ENCODE measurements around the gene KIF1B.

DNA sequence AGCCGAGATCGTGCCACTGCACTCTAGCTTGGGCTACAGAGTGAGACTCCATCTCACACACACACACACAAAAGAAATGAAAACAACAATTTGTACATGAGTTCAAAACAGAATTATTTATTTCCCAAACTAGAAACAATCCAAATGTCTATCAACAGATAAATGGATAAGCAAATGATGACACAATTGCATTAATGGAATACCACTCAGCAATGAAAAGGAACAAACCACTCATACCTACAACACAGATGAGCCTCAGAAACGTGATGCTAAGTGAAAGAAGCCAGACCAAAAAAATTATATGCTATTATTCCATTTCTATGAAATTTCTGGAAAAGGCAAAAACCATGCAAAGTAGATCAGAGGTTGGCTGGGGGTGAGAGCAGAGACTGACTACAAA is 186.5 kb downstream of the KIF1B start:
- TF ChIP-seq, protein P1, sequence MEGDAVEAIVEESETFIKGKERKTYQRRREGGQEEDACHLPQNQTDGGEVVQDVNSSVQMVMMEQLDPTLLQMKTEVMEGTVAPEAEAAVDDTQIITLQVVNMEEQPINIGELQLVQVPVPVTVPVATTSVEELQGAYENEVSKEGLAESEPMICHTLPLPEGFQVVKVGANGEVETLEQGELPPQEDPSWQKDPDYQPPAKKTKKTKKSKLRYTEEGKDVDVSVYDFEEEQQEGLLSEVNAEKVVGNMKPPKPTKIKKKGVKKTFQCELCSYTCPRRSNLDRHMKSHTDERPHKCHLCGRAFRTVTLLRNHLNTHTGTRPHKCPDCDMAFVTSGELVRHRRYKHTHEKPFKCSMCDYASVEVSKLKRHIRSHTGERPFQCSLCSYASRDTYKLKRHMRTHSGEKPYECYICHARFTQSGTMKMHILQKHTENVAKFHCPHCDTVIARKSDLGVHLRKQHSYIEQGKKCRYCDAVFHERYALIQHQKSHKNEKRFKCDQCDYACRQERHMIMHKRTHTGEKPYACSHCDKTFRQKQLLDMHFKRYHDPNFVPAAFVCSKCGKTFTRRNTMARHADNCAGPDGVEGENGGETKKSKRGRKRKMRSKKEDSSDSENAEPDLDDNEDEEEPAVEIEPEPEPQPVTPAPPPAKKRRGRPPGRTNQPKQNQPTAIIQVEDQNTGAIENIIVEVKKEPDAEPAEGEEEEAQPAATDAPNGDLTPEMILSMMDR (IDR thresholded peaks at IDR 0.05) = no peak
- no peak for TF ChIP-seq EZH2 (IDR thresholded peaks at IDR 0.05; ENCODE audit: borderline replicate concordance, insufficient read depth, low read depth, low read length, poor library complexity, severe bottlenecking)

Data from B cell (primary cell).